ENCODE data around the gene MS4A3.
"Not testable (repeated sequence)": the region's sequence is repeated elsewhere in the genome, so short reads cannot be mapped to it uniquely, and the experiment has no call there.

MS4A3 gene

DNA sequence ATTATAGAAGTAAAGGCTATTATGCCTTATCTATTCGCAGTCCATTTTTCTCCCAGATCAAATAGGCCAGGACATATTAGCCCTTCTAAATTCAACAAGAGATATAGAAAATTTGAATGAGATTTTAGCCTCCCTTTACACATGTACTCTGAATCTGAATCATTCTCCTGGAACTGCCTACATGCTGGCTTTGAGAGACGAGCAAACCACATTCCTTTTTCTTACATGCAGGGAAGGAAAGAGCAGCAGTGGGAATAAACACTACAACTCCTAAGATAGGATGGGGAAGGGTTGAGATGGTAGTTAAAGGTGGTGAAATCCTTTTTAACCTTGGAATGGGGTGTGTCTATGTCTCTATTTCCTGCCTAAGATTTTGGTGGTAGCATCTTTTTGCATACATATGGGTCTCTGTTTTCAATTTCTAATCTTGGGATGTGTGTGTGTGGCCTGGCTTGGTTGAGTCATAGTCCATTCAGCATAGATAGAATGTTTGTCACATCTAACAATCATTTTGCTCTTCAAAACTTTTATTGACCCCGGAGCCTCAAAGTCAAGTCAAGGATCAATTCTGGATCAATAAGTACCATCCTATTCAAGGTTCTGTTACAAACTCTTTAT lies 27.3 kb upstream of the MS4A3 start:
- H2AK5ac ChIP-seq (ENCODE audit: low read length, severe bottlenecking): no peak overlapping the region
- H3K23ac ChIP-seq (ENCODE audit: low read length in 2 of 2): no peak overlapping the region
- no peaks in the 10 kb centered on the region for H3K79me1 ChIP-seq (replicated peaks; ENCODE audit: low read length, poor library complexity, severe bottlenecking)
- no peak overlapping the region for H4K91ac ChIP-seq (ENCODE audit: low read length)
- H3K27ac ChIP-seq (ENCODE audit: low read length, poor library complexity, severe bottlenecking): no peak overlapping the region
- no peak for DNase-seq
- H2AFZ ChIP-seq (ENCODE audit: low read depth, low read length): no peak overlapping the region
- H3K4me1 ChIP-seq (ENCODE audit: control insufficient read depth, insufficient read depth, low read depth, low read length): no peaks in the 10 kb centered on the region
- no peak overlapping the region for H2BK12ac ChIP-seq (ENCODE audit: low read length in 2 of 2)
- 74% methylated on average over 2 of the region's 3 CpGs for WGBS
- H3K14ac ChIP-seq (ENCODE audit: low read length in 2 of 2): no peak overlapping the region
- H3K9ac ChIP-seq (ENCODE audit: low read length): no peak overlapping the region
- H4K8ac ChIP-seq (ENCODE audit: low read length): no peak overlapping the region
- H3K36me3 ChIP-seq (ENCODE audit: control insufficient read depth in 1 of 2, insufficient read depth in 2 of 2, low read depth in 1 of 2, low read length in 2 of 2): no peaks in the 10 kb centered on the region
- no peak overlapping the region for H3K4me2 ChIP-seq (ENCODE audit: low read length, poor library complexity, severe bottlenecking)
- H2BK15ac ChIP-seq (ENCODE audit: low read depth, poor library complexity, severe bottlenecking): no peak overlapping the region
- H3K9me3 ChIP-seq (ENCODE audit: control insufficient read depth, low read length): no peaks in the 10 kb centered on the region
- H2BK5ac ChIP-seq (ENCODE audit: low read depth, low read length, poor library complexity, severe bottlenecking): no peak overlapping the region
- no peak overlapping the region for H3K4ac ChIP-seq (ENCODE audit: low read depth in 1 of 2, low read length in 2 of 2)
- no peak overlapping the region for H2BK120ac ChIP-seq (ENCODE audit: low read depth, low read length)
- H3K27me3 ChIP-seq (ENCODE audit: control insufficient read depth in 1 of 2, insufficient read depth in 1 of 2, low read length in 2 of 2): no peaks in the 10 kb centered on the region
- no peak overlapping the region for H3K18ac ChIP-seq (ENCODE audit: low read depth in 1 of 2, low read length in 2 of 2)
- H3K4me3 ChIP-seq (ENCODE audit: insufficient read depth in 1 of 2, low read depth in 1 of 2, low read length in 2 of 2): no peak overlapping the region

DNA sequence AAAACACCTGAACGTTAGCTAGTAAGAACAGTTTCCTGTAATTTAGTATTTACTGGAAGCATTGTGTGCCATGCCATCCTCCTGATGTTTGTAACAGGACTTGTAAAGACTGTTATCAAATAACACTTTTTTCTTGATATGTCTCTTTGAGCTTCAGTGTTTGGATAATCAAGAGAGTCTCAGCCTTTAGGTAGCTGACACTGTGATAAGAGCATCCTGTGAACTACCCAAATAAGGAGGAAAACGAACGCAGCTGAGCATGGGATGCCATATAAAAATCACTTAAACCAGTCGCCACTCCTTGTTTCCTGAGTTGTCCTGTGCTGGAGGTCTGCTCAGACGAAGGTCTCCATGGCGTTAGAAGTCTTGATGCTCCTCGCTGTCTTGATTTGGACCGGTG lies 16.4 kb upstream of the MS4A3 start, which contains the start of gene OOSP2:
OOSP2 (plus strand) TSS at position 301 of the 400 bp plus-strand sequence; CDS start at position 352, 51 bp downstream.
- DNase-seq: no peak
- 81% methylated on average over 8 of the region's 8 CpGs for WGBS
- Histone ChIP-seq H2BK15ac (ENCODE audit: low read depth, poor library complexity, severe bottlenecking) (no peak within 1 kb of the TSS), H2BK120ac (ENCODE audit: low read depth, low read length) (no peak within 1 kb of the TSS), H3K9me3 (ENCODE audit: control insufficient read depth, low read length) (no peaks in the 10 kb centered on the region), H3K14ac (ENCODE audit: low read length in 2 of 2) (no peak within 1 kb of the TSS), H2AK5ac (ENCODE audit: low read length, severe bottlenecking) (no peak within 1 kb of the TSS), H3K4ac (ENCODE audit: low read depth in 1 of 2, low read length in 2 of 2) (no peak within 1 kb of the TSS), H2BK12ac (ENCODE audit: low read length in 2 of 2) (no peak within 1 kb of the TSS), H2AFZ (ENCODE audit: low read depth, low read length) (no peak within 1 kb of the TSS), H3K18ac (ENCODE audit: low read depth in 1 of 2, low read length in 2 of 2) (no peak within 1 kb of the TSS), H3K4me1 (ENCODE audit: control insufficient read depth, insufficient read depth, low read depth, low read length) (no peaks in the 10 kb centered on the region), H4K8ac (ENCODE audit: low read length) (no peak within 1 kb of the TSS), H3K36me3 (ENCODE audit: control insufficient read depth in 1 of 2, insufficient read depth in 2 of 2, low read depth in 1 of 2, low read length in 2 of 2) (no peaks in the 10 kb centered on the region), H3K4me2 (ENCODE audit: low read length, poor library complexity, severe bottlenecking) (no peak within 1 kb of the TSS), H3K79me1 (replicated peaks; ENCODE audit: low read length, poor library complexity, severe bottlenecking) (no peaks in the 10 kb centered on the region), H2BK5ac (ENCODE audit: low read depth, low read length, poor library complexity, severe bottlenecking) (no peak within 1 kb of the TSS), H3K23ac (ENCODE audit: low read length in 2 of 2) (no peak within 1 kb of the TSS), H3K4me3 (ENCODE audit: insufficient read depth in 1 of 2, low read depth in 1 of 2, low read length in 2 of 2) (no peak within 1 kb of the TSS), H3K27ac (ENCODE audit: low read length, poor library complexity, severe bottlenecking) (no peak within 1 kb of the TSS), H3K27me3 (ENCODE audit: control insufficient read depth in 1 of 2, insufficient read depth in 1 of 2, low read length in 2 of 2) (no peaks in the 10 kb centered on the region), H3K9ac (ENCODE audit: low read length) (no peak within 1 kb of the TSS), H4K91ac (ENCODE audit: low read length) (no peak within 1 kb of the TSS)

DNA sequence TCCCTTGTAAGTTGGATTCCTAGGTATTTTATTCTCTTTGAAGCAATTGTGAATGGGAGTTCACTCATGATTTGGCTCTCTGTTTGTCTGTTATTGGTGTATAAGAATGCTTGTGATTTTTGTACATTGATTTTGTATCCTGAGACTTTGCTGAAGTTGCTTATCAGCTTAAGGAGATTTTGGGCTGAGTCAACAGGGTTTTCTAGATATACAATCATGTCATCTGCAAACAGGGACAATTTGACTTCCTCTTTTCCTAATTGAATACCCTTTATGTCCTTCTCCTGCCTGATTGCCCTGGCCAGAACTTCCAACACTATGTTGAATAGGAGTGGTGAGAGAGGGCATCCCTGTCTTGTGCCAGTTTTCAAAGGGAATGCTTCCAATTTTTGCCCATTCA lies 6.0 kb upstream of the MS4A3 start:
- H3K4me3 ChIP-seq (ENCODE audit: insufficient read depth in 1 of 2, low read depth in 1 of 2, low read length in 2 of 2); H3K4me2 ChIP-seq (ENCODE audit: low read length, poor library complexity, severe bottlenecking); H2AK5ac ChIP-seq (ENCODE audit: low read length, severe bottlenecking); H2BK12ac ChIP-seq (ENCODE audit: low read length in 2 of 2); H3K18ac ChIP-seq (ENCODE audit: low read depth in 1 of 2, low read length in 2 of 2); H3K4ac ChIP-seq (ENCODE audit: low read depth in 1 of 2, low read length in 2 of 2); H4K91ac ChIP-seq (ENCODE audit: low read length); H2BK5ac ChIP-seq (ENCODE audit: low read depth, low read length, poor library complexity, severe bottlenecking); H2BK120ac ChIP-seq (ENCODE audit: low read depth, low read length); H3K27ac ChIP-seq (ENCODE audit: low read length, poor library complexity, severe bottlenecking); H3K27me3 ChIP-seq (ENCODE audit: control insufficient read depth in 1 of 2, insufficient read depth in 1 of 2, low read length in 2 of 2); H3K79me1 ChIP-seq (replicated peaks; ENCODE audit: low read length, poor library complexity, severe bottlenecking); H3K36me3 ChIP-seq (ENCODE audit: control insufficient read depth in 1 of 2, insufficient read depth in 2 of 2, low read depth in 1 of 2, low read length in 2 of 2); H4K8ac ChIP-seq (ENCODE audit: low read length); H2AFZ ChIP-seq (ENCODE audit: low read depth, low read length); H2BK15ac ChIP-seq (ENCODE audit: low read depth, poor library complexity, severe bottlenecking); H3K4me1 ChIP-seq (ENCODE audit: control insufficient read depth, insufficient read depth, low read depth, low read length); H3K9me3 ChIP-seq (ENCODE audit: control insufficient read depth, low read length); H3K23ac ChIP-seq (ENCODE audit: low read length in 2 of 2); H3K9ac ChIP-seq (ENCODE audit: low read length); DNase-seq; H3K14ac ChIP-seq (ENCODE audit: low read length in 2 of 2): not testable (repeated sequence)

DNA sequence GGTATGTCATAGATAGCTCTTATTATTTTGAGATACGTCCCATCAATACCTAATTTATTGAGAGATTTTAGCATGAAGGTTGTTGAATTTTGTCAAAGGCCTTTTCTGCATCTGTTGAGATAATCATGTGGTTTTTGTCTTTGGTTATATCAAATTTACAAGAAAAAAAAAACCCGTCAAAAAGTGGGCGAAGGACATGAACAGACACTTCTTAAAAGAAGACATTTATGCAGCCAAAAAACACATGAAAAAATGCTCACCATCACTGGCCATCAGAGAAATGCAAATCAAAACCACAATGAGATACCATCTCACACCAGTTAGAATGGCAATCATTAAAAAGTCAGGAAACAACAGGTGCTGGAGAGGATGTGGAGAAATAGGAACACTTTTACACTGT lies 5.6 kb upstream of the MS4A3 start:
- H3K36me3 ChIP-seq (ENCODE audit: control insufficient read depth in 1 of 2, insufficient read depth in 2 of 2, low read depth in 1 of 2, low read length in 2 of 2); H3K4me2 ChIP-seq (ENCODE audit: low read length, poor library complexity, severe bottlenecking); H3K27me3 ChIP-seq (ENCODE audit: control insufficient read depth in 1 of 2, insufficient read depth in 1 of 2, low read length in 2 of 2); H2BK12ac ChIP-seq (ENCODE audit: low read length in 2 of 2); H4K91ac ChIP-seq (ENCODE audit: low read length); H3K27ac ChIP-seq (ENCODE audit: low read length, poor library complexity, severe bottlenecking); H3K4me1 ChIP-seq (ENCODE audit: control insufficient read depth, insufficient read depth, low read depth, low read length); H3K14ac ChIP-seq (ENCODE audit: low read length in 2 of 2); H2BK120ac ChIP-seq (ENCODE audit: low read depth, low read length); H3K9me3 ChIP-seq (ENCODE audit: control insufficient read depth, low read length); H2AFZ ChIP-seq (ENCODE audit: low read depth, low read length); H3K18ac ChIP-seq (ENCODE audit: low read depth in 1 of 2, low read length in 2 of 2); H3K4me3 ChIP-seq (ENCODE audit: insufficient read depth in 1 of 2, low read depth in 1 of 2, low read length in 2 of 2); DNase-seq; H3K9ac ChIP-seq (ENCODE audit: low read length); H3K23ac ChIP-seq (ENCODE audit: low read length in 2 of 2); H3K4ac ChIP-seq (ENCODE audit: low read depth in 1 of 2, low read length in 2 of 2); H3K79me1 ChIP-seq (replicated peaks; ENCODE audit: low read length, poor library complexity, severe bottlenecking); H2BK15ac ChIP-seq (ENCODE audit: low read depth, poor library complexity, severe bottlenecking); H2BK5ac ChIP-seq (ENCODE audit: low read depth, low read length, poor library complexity, severe bottlenecking); H2AK5ac ChIP-seq (ENCODE audit: low read length, severe bottlenecking); H4K8ac ChIP-seq (ENCODE audit: low read length): not testable (repeated sequence)
- no CpG with 5 or more reads among the region's 3 CpGs for WGBS
